Kidney (tissue), 22 donors: ENCODE measurements around the gene ATP8B2. TPM values are rescaled to one million over a fixed set of nuclear protein-coding genes. Genes with fewer than 3 reads are reported as not detected.
A peak's percentile ranks its signal among the peaks of the same experiment; 100 is the strongest.
"Not testable (repeated sequence)": the region's sequence is repeated elsewhere in the genome, so short reads cannot be mapped to it uniquely, and the experiment has no call there.

Experiments used
- DNase-seq, 5 donors: peaks; one replicate each; pipeline ENCODE4 v3.0.0-alpha.2; 2013 to 2020
- FAIRE-seq: peaks from 2 replicates; lab custom pipeline; 2012; peaks lifted over from hg19 to GRCh38; lab: Jason Lieb, UNC
- H3K27ac ChIP-seq, 2 donors: one replicate each; pipeline ENCODE4 v1.7.0; 2013; ENCODE audit warnings: low read depth in 2 of 2, low read length in 2 of 2, inconsistent platforms in 1 of 2
- H3K27me3 ChIP-seq: one replicate; pipeline ENCODE4 v1.7.1; 2013; ENCODE audit warnings: low read length, inconsistent platforms; ENCODE audit not compliant: control insufficient read depth, insufficient read depth
- H3K36me3 ChIP-seq, 3 donors: one replicate each; pipeline versions ENCODE4 v1.7.0 to v1.7.1; 2013; ENCODE audit warnings: low read length in 3 of 3, control low read depth in 1 of 3, inconsistent platforms in 1 of 3; ENCODE audit not compliant: insufficient read depth in 3 of 3, control insufficient read depth in 2 of 3
- H3K4me1 ChIP-seq, 3 donors: one replicate each; pipeline versions ENCODE4 v1.7.0 to v1.7.1; 2013; ENCODE audit warnings: low read length in 3 of 3, inconsistent platforms in 1 of 3, low read depth in 1 of 3; ENCODE audit not compliant: control insufficient read depth in 2 of 3, insufficient read depth in 2 of 3
- H3K4me3 ChIP-seq, 3 donors: one replicate each; pipeline versions ENCODE4 v1.7.0 to v1.8.1; 2013; ENCODE audit warnings: low read length in 3 of 3, control low read depth in 1 of 3, inconsistent platforms in 1 of 3
- H3K9ac ChIP-seq, 3 donors: one replicate each; pipeline versions ENCODE4 v1.7.0 to v1.7.1; 2013; ENCODE audit warnings: low read length in 3 of 3, control low read depth in 1 of 3, inconsistent platforms in 1 of 3
- H3K9me3 ChIP-seq, 3 donors: one replicate each; pipeline versions ENCODE4 v1.7.0 to v1.7.1; 2013; ENCODE audit warnings: low read length in 3 of 3, control low read depth in 1 of 3, inconsistent platforms in 1 of 3; ENCODE audit not compliant: control insufficient read depth in 2 of 3, insufficient read depth in 1 of 3
- intact Hi-C: fragments of 100-400 bp; cut with DNase I; formaldehyde crosslinking; loops from one replicate; pipeline ENCODE4 v1.11.1; 2022
- long read RNA-seq, 10 donors: library from polyadenylated mRNA in 1 of 10; unstranded in 1 of 10; transcript quantifications; one replicate each; pipeline ENCODE4 v2.0.0 and lab custom pipeline, GENCODE V29; 2021 to 2026
- polyA plus RNA-seq: library from polyadenylated mRNA; stranded (reverse); fragments of 350-450 nt; fragmentation: Illumina TruSeq; extraction: RNeasy Lipid Tissue Mini Kit (QIAGEN cat#74804); gene quantifications from one replicate; pipeline ENCODE4 v1.2.3, GENCODE V29; 2014; ENCODE audit warnings: low read depth, low replicate concordance; ENCODE audit not compliant: insufficient read depth
- total RNA-seq: library from RNA; stranded (reverse); fragmentation: NEBNext Ultra II Directional; extraction: Animal tissue kit (Norgen Biotek cat#: 25700); gene quantifications from one replicate; pipeline ENCODE4 v1.2.1, GENCODE V29; 2021
- TF ChIP-seq, protein P1 (sequence below): IDR thresholded peaks from 3 replicates; pipeline ENCODE4 v1.5.1; 2012; ENCODE audit warnings: mild to moderate bottlenecking, moderate library complexity, borderline replicate concordance; ENCODE audit not compliant: insufficient read depth; ENCODE audit errors: extremely low read depth
- donor health status: control.
- donor health status: control.
- donor health status: control.
- donor health status: control.
- donor health status: control.
- donor health status: DM: yes; HTN: yes; CAD: no.
- donor health status: Normal renal cell carcinoma (clear cell type).

ATP8B2 gene
- total RNA-seq (40.9 TPM), polyA plus RNA-seq (6.2 TPM)
- long read RNA-seq, donor 1, result 0 reads
- long read RNA-seq, donor 2, result 0 reads
- long read RNA-seq, donor 3, result 0 reads
- long read RNA-seq, donor 4, result 0 reads
- long read RNA-seq, donor 5, result 0 reads
- long read RNA-seq, donor 6, result 0 reads
- long read RNA-seq, donor 7, partial matches to known transcripts, result 1 of 5 reads
- long read RNA-seq, donor 7, other reads (novel, unspliced or antisense), result 3 of 5 reads
- long read RNA-seq, donor 8, partial matches to known transcripts, result 17 of 17 reads
- long read RNA-seq, donor 8, other reads (novel, unspliced or antisense), result 0 of 17 reads
- long read RNA-seq, donor 9, partial matches to known transcripts, result 0 of 1 reads
- long read RNA-seq, donor 9, other reads (novel, unspliced or antisense), result 0 of 1 reads
- long read RNA-seq, donor 10, result 0 reads

DNA sequence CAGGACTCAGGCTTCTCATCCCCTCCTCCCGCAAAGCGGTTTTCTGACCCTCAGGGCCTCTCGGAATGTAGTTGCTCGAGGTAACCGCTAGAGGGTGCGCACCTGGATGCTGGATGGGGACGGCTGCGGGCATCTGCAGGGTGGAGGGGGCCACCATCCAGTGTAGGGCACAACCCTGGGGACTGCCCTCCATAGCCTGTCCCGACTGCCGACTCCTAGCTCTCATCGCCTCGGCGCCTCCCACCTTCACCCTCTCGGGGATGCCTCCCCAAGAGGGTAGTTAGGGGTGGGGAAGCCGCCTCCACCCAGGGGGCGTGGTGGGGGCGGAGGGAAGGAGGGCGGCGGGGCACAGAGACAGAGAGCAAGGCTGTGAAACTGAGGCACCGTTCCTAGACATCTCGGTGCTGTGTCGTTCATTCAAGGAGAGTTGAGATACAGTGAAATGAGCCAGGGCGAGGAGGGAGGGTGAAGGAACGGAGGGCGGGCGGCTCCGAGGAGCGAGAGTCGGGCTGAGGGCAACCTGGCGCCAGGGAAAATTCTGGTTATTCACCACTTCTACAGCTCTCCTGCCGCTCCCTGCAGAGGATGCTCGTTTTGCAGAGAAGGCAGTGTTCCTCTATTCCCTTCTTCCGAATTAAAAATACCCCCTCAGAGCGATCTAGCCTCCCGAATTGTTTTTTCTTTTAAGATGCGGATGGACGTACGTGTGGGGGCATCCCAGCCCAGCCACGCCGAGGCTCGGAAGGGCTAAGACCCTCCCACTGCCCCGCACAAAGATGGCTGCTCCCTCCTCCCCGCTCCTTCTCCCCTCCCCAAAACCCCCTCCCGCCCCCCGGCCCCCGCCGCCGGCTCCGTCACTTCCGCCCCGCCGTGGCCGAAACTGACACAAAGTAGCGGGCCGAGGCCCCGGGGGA, at the start of gene ATP8B2:
TSS of gene ATP8B2 (plus strand) at position 857 of the 914 bp plus-strand sequence. CDS start 2,617 bp downstream, outside the sequence.
- FAIRE-seq, result no peak

GRCh38 chr1:154276797-154277196, 48.5 kb upstream of the ATP8B2 start:
- peaks cover 0 to 4% (median 0%) of the 10 kb centered on the region in 3 donors for H3K4me1 ChIP-seq
- H3K9ac ChIP-seq, result no peak overlapping the region
- H3K4me3 ChIP-seq, result no peak overlapping the region
- TF ChIP-seq, protein P1, sequence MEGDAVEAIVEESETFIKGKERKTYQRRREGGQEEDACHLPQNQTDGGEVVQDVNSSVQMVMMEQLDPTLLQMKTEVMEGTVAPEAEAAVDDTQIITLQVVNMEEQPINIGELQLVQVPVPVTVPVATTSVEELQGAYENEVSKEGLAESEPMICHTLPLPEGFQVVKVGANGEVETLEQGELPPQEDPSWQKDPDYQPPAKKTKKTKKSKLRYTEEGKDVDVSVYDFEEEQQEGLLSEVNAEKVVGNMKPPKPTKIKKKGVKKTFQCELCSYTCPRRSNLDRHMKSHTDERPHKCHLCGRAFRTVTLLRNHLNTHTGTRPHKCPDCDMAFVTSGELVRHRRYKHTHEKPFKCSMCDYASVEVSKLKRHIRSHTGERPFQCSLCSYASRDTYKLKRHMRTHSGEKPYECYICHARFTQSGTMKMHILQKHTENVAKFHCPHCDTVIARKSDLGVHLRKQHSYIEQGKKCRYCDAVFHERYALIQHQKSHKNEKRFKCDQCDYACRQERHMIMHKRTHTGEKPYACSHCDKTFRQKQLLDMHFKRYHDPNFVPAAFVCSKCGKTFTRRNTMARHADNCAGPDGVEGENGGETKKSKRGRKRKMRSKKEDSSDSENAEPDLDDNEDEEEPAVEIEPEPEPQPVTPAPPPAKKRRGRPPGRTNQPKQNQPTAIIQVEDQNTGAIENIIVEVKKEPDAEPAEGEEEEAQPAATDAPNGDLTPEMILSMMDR, result no peak
- FAIRE-seq (no peak), DNase-seq (no peak)
- intact Hi-C loops, result no loop called here
- no peaks in the 10 kb centered on the region for H3K9me3 ChIP-seq
- H3K27me3 ChIP-seq, result no peaks in the 10 kb centered on the region
- H3K36me3 ChIP-seq, result peaks cover 0 to 6% (median 3%) of the 10 kb centered on the region in 3 donors
- H3K27ac ChIP-seq, result no peak overlapping the region

More for the DNA sequence above, at the start of gene ATP8B2:
- H3K9me3 ChIP-seq, result no peaks in the 10 kb centered on the region
- no peaks in the 10 kb centered on the region for H3K27me3 ChIP-seq
- intact Hi-C loops, result no loop called here
- H3K4me1 ChIP-seq, result peaks cover 3 to 24% (median 5%) of the 10 kb centered on the region in 3 donors
- H3K9ac ChIP-seq, result peak within 1 kb of the TSS; percentile 71 to 79 (median 76)
- peak; percentile 88 to 93 (median 90) for DNase-seq
- TF ChIP-seq, protein P1, result peak; percentile 72
- no peaks in the 10 kb centered on the region for H3K36me3 ChIP-seq
- peak within 1 kb of the TSS; percentile 72 to 73 for H3K27ac ChIP-seq
- H3K4me3 ChIP-seq, result peak within 1 kb of the TSS; percentile 77 to 86 (median 79)

GRCh38 chr1:154287591-154287990, 37.7 kb upstream of the ATP8B2 start:
- intact Hi-C loops, FAIRE-seq: not testable (repeated sequence)

More at GRCh38 chr1:154287591-154287990, 37.7 kb upstream of the ATP8B2 start:
- not testable (repeated sequence) for H3K4me3 ChIP-seq, H3K27ac ChIP-seq, H3K36me3 ChIP-seq, H3K9me3 ChIP-seq, H3K9ac ChIP-seq, DNase-seq, H3K27me3 ChIP-seq, H3K4me1 ChIP-seq
